Measurements from ENCODE around the gene PNMA5. TPM values are rescaled to one million over a fixed set of nuclear protein-coding genes. Genes with fewer than 3 reads are reported as not detected.
"Not testable (repeated sequence)": the region's sequence is repeated elsewhere in the genome, so short reads cannot be mapped to it uniquely, and the experiment has no call there.

Gene PNMA5
- total RNA-seq = not detected

GRCh38 chrX:152993933-152994332, at the start of gene PNMA5:
Gene PNMA5 (minus strand): TSS chrX:152994116. CDS start chrX:152991598, 2,518 bp downstream.
- DNase-seq = no peak

GRCh38 chrX:153032397-153033118, 38.6 kb upstream of the PNMA5 start:
- peak; percentile 70 for DNase-seq

- DNase-seq = no peak
Observed at GRCh38 chrX:153030801-153031200, 36.9 kb upstream of the PNMA5 start.

- no peak for DNase-seq
Observed at GRCh38 chrX:153029875-153030274, 36.0 kb upstream of the PNMA5 start.

- DNase-seq = no peak
Observed at GRCh38 chrX:153029162-153029561, 35.2 kb upstream of the PNMA5 start.

- not testable (repeated sequence) for DNase-seq
Observed at GRCh38 chrX:153028487-153028886, 34.6 kb upstream of the PNMA5 start.

GRCh38 chrX:153026501-153026900, 32.6 kb upstream of the PNMA5 start:
- not testable (repeated sequence) for DNase-seq

- no peak for DNase-seq
Observed at GRCh38 chrX:153019166-153019565, 25.2 kb upstream of the PNMA5 start.

GRCh38 chrX:153017174-153017573, 23.3 kb upstream of the PNMA5 start:
- DNase-seq = not testable (repeated sequence)

- DNase-seq = no peak
Observed at GRCh38 chrX:153004780-153005179, 10.9 kb upstream of the PNMA5 start.

- DNase-seq = no peak
Observed at GRCh38 chrX:153003981-153004380, 10.1 kb upstream of the PNMA5 start.

- DNase-seq = not testable (repeated sequence)
Observed at GRCh38 chrX:153002182-153002581, 8.3 kb upstream of the PNMA5 start.

- DNase-seq = no peak
Observed at GRCh38 chrX:152997337-152997736, 3.4 kb upstream of the PNMA5 start.

- no peak for DNase-seq
Observed at GRCh38 chrX:152992115-152992514, 1.8 kb downstream of the PNMA5 start.

GRCh38 chrX:152991123-152991522, 2.8 kb downstream of the PNMA5 start:
- DNase-seq = no peak

- DNase-seq = no peak
Observed at GRCh38 chrX:152989292-152989658, 4.6 kb downstream of the PNMA5 start.

GRCh38 chrX:152988536-152989291, 5.2 kb downstream of the PNMA5 start:
- no peak for DNase-seq

- DNase-seq = no peak
Observed at GRCh38 chrX:152987801-152988200, 6.1 kb downstream of the PNMA5 start.

GRCh38 chrX:152987156-152987555, 6.8 kb downstream of the PNMA5 start:
- not testable (repeated sequence) for DNase-seq

GRCh38 chrX:152985383-152985782, 8.5 kb downstream of the PNMA5 start:
- DNase-seq = not testable (repeated sequence)

- DNase-seq = no peak
Observed at GRCh38 chrX:152968193-152968592, 25.7 kb downstream of the PNMA5 start.

GRCh38 chrX:152960115-152960514, 33.8 kb downstream of the PNMA5 start:
- DNase-seq = no peak

GRCh38 chrX:152959626-152960025, 34.3 kb downstream of the PNMA5 start:
- no peak for DNase-seq

Data from tongue (tissue), 2 donors.